ENCODE results near the gene DNAH2.

DNA sequence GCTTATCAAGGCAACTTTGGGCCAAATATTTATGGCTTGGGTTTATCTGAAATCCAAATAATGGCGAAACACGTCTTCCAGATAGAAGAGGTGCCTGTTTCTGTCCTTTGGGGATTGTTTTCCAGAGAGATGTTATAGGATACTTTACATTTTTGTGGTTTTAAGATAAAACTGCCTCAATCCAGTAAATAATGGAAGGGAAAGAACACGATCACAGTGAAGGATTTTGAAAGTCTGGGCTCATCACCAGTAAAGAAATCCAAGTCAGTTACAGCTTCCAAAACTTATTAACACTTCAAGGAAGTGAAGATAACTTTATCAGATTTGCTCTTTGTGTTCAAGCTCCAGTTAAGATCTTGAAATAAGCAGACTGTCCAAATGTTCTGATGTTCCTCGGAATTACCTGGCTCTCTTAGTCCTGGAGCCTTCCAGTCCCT lies 30.1 kb downstream of the DNAH2 start:
- TF ChIP-seq FOXA1 (IDR thresholded peaks at IDR 0.05) (no peak), FOXK2 (IDR thresholded peaks at IDR 0.05) (no peak), SUZ12 (IDR thresholded peaks at IDR 0.05) (no peak), SP1 (IDR thresholded peaks at IDR 0.05) (no peak), LEF1 (IDR thresholded peaks at IDR 0.05; ENCODE audit: borderline replicate concordance) (no peak), BHLHE40 (IDR thresholded peaks at IDR 0.05; ENCODE audit: borderline replicate concordance) (no peak), HDGF (IDR thresholded peaks at IDR 0.05; ENCODE audit: borderline replicate concordance) (no peak), CTBP1 (IDR thresholded peaks at IDR 0.05; ENCODE audit: borderline replicate concordance) (no peak), ELF4 (IDR thresholded peaks at IDR 0.05) (no peak), NFRKB (IDR thresholded peaks at IDR 0.05) (no peak), L3MBTL2 (conservative IDR thresholded peaks at IDR 0.05) (no peak), ARNT (IDR thresholded peaks at IDR 0.05) (no peak)

Measured in HEK293T (cell line).